Caco-2 (cell line): Measurements from ENCODE around the gene SMAD2. TPM values are rescaled to one million over a fixed set of nuclear protein-coding genes. Genes with fewer than 3 reads are reported as not detected.

ENCODE experiments used
- BruUV-seq: library from RNA; stranded (reverse); fragments of 400-500 nt; replicated peaks from 2 replicates; lab custom pipeline; 2021; lab: Mats Ljungman, UMichigan
- CTCF ChIA-PET: fragments of 300-600 bp; sonication (Branson Sonifier 250); formaldehyde crosslinking; loops from one replicate; lab custom pipeline; 2022; ENCODE audit warnings: antibody characterized with exemption; lab: Charles Lee
- POLR2A ChIA-PET: fragments of 300-600 bp; sonication (Branson Sonifier 250); formaldehyde crosslinking; loops from one replicate; lab custom pipeline; 2022; ENCODE audit warnings: antibody characterized with exemption; lab: Charles Lee
- DNase-seq, 2 experiments: peaks; one replicate each; pipeline versions ENCODE4 v3.0.0 to v3.0.0-alpha.2; 2020 to 2022
- H3K27me3 ChIP-seq: replicated peaks from 2 replicates; pipeline ENCODE4 v1.6.0; 2011; ENCODE audit warnings: low read length; ENCODE audit not compliant: control insufficient read depth, insufficient read depth
- H3K36me3 ChIP-seq: 2 replicates; pipeline ENCODE4 v1.5.1; 2011; ENCODE audit warnings: low read length; ENCODE audit not compliant: control insufficient read depth, insufficient read depth
- H3K4me1 ChIP-seq: fragments of 250-450 bp; sonication (Bioruptor Pico); 2 replicates; pipeline ENCODE4 v1.5.1; 2020; ENCODE audit warnings: mild to moderate bottlenecking
- H3K4me3 ChIP-seq: 2 replicates; pipeline ENCODE4 v1.5.1; 2011; ENCODE audit warnings: low read depth, mild to moderate bottlenecking, control low read depth, low read length
- H3K9me3 ChIP-seq: fragments of 250-450 bp; sonication (Bioruptor Pico); 2 replicates; pipeline ENCODE4 v1.5.1; 2020; ENCODE audit warnings: mild to moderate bottlenecking, moderate library complexity
- H3K27ac Mint-ChIP-seq: one replicate; pipeline ENCODE4 v1.8.0; 2022; ENCODE audit warnings: mixed read lengths; ENCODE audit not compliant: unreplicated experiment
- H3K27me3 Mint-ChIP-seq: one replicate; pipeline ENCODE4 v1.8.0; 2022; ENCODE audit warnings: mixed read lengths; ENCODE audit not compliant: insufficient read depth, unreplicated experiment
- H3K36me3 Mint-ChIP-seq: one replicate; pipeline ENCODE4 v1.8.0; 2022; ENCODE audit warnings: mild to moderate bottlenecking, mixed read lengths; ENCODE audit not compliant: insufficient read depth, unreplicated experiment
- H3K4me1 Mint-ChIP-seq: one replicate; pipeline ENCODE4 v1.8.0; 2022; ENCODE audit warnings: low read depth, mixed read lengths; ENCODE audit not compliant: unreplicated experiment
- H3K4me3 Mint-ChIP-seq: one replicate; pipeline ENCODE4 v1.8.0; 2022; ENCODE audit warnings: mild to moderate bottlenecking, moderate library complexity, mixed read lengths; ENCODE audit not compliant: unreplicated experiment
- H3K9me3 Mint-ChIP-seq: one replicate; pipeline ENCODE4 v1.8.0; 2022; ENCODE audit warnings: mixed read lengths; ENCODE audit not compliant: unreplicated experiment
- CTCF ChIP-seq, 2 experiments: fragments of 200-600 bp in 1 of 2; IDR thresholded peaks; 1 replicate in 1 of 2; 2 replicates in 1 of 2; pipeline versions ENCODE4 v1.5.1 to v1.8.0; 2011 to 2022; ENCODE audit warnings: antibody characterized with exemption in 1 of 2, control low read depth in 1 of 2, inconsistent platforms in 1 of 2, low read depth in 1 of 2, low read length in 1 of 2, mild to moderate bottlenecking in 1 of 2, moderate library complexity in 1 of 2; ENCODE audit not compliant: insufficient read depth in 1 of 2, severe bottlenecking in 1 of 2, unreplicated experiment in 1 of 2
- intact Hi-C: fragments of 100-400 bp; cut with micrococcal nuclease; formaldehyde crosslinking; loops from one replicate; pipeline ENCODE4 v1.10.0; 2022; ENCODE audit not compliant: unreplicated experiment
- total RNA-seq: library from RNA; stranded (reverse); gene quantifications from 2 replicates; pipeline ENCODE4 v1.2.3, GENCODE V29; 2022

The SMAD2 gene
- total RNA-seq, 1 experiment from 2014 or later, result 53.5 TPM

- Mint-ChIP-seq H3K9me3 (peaks cover 19% of the 10 kb centered on the region), H3K4me3 (no peak overlapping the region), H3K27me3 (no peaks in the 10 kb centered on the region), H3K27ac (no peak overlapping the region), H3K36me3 (peaks cover 9% of the 10 kb centered on the region), H3K4me1 (no peaks in the 10 kb centered on the region)
- TF ChIP-seq CTCF (IDR thresholded peaks at IDR 0.05; ENCODE audit: insufficient read depth in 1 of 2, low read depth in 1 of 2, low read length in 1 of 2, severe bottlenecking in 1 of 2, unreplicated experiment in 1 of 2), result no peak
- Histone ChIP-seq H3K36me3 (no peaks in the 10 kb centered on the region), H3K4me1 (no peaks in the 10 kb centered on the region), H3K27me3 (no peaks in the 10 kb centered on the region), H3K9me3 (no peaks in the 10 kb centered on the region), H3K4me3 (no peak overlapping the region)
- no TSS peak for BruUV-seq
- intact Hi-C loops, result no loop called here
- POLR2A ChIA-PET, result no interaction called here
- CTCF ChIA-PET, result no interaction called here
- DNase-seq, result no peak
These were observed 26.6 kb downstream of the SMAD2 start for GRCh38 chr18:47903809-47904208.

- H3K4me1 Mint-ChIP-seq, result no peaks in the 10 kb centered on the region
- H3K9me3 Mint-ChIP-seq, result peaks cover 15% of the 10 kb centered on the region
- Histone ChIP-seq H3K27me3 (no peaks in the 10 kb centered on the region), H3K4me1 (no peaks in the 10 kb centered on the region), H3K9me3 (no peaks in the 10 kb centered on the region), H3K36me3 (no peaks in the 10 kb centered on the region), H3K4me3 (no peak overlapping the region)
- H3K27me3 Mint-ChIP-seq, result no peaks in the 10 kb centered on the region
- TF ChIP-seq CTCF (IDR thresholded peaks at IDR 0.05; ENCODE audit: insufficient read depth in 1 of 2, low read depth in 1 of 2, low read length in 1 of 2, severe bottlenecking in 1 of 2, unreplicated experiment in 1 of 2), result no peak
- no peak overlapping the region for H3K4me3 Mint-ChIP-seq
- intact Hi-C loops, result no loop called here
- H3K36me3 Mint-ChIP-seq, result peaks cover under 1% of the 10 kb centered on the region
- ChIA-PET POLR2A (interaction anchor here (0.6 kb wide), 1 partner anchor 29 kb away, joined by 3 read pairs; the partner anchor contains the start of gene SMAD2), CTCF (no interaction called here)
- no TSS peak for BruUV-seq
- DNase-seq, result no peak
- no peak overlapping the region for H3K27ac Mint-ChIP-seq
These were observed 28.7 kb downstream of the SMAD2 start for GRCh38 chr18:47901624-47902362.

GRCh38 chr18:47899107-47899840 is 31.2 kb downstream of the SMAD2 start:
- no peaks in the 10 kb centered on the region for H3K27me3 Mint-ChIP-seq
- peaks cover 9% of the 10 kb centered on the region for H3K9me3 Mint-ChIP-seq
- CTCF ChIA-PET, result no interaction called here
- Histone ChIP-seq H3K4me3 (no peak overlapping the region), H3K27me3 (no peaks in the 10 kb centered on the region), H3K4me1 (no peaks in the 10 kb centered on the region), H3K9me3 (no peaks in the 10 kb centered on the region), H3K36me3 (no peaks in the 10 kb centered on the region)
- POLR2A ChIA-PET, result no interaction called here
- BruUV-seq, result no TSS peak
- peaks cover 4% of the 10 kb centered on the region for H3K36me3 Mint-ChIP-seq
- DNase-seq, result no peak
- intact Hi-C loops, result no loop called here
- H3K4me3 Mint-ChIP-seq, result no peak overlapping the region
- peaks cover 10% of the 10 kb centered on the region for H3K4me1 Mint-ChIP-seq
- no peak overlapping the region for H3K27ac Mint-ChIP-seq
- TF ChIP-seq CTCF (IDR thresholded peaks at IDR 0.05; ENCODE audit: insufficient read depth in 1 of 2, low read depth in 1 of 2, low read length in 1 of 2, severe bottlenecking in 1 of 2, unreplicated experiment in 1 of 2), result no peak
